ENCODE results near the gene GNAI1.

GRCh38 chr7:80273327-80273726, 138.7 kb downstream of the GNAI1 start:
- no peak for TF ChIP-seq RAD21 (IDR thresholded peaks at IDR 0.05)
- TF ChIP-seq JUND (IDR thresholded peaks at IDR 0.05), result no peak
- TF ChIP-seq CTCF (IDR thresholded peaks at IDR 0.05; ENCODE audit: low read depth, low read length, missing input control), result no peak
- no peak for TF ChIP-seq GABPA (IDR thresholded peaks at IDR 0.05 in 1 of 2, conservative IDR thresholded peaks at IDR 0.05 in 1 of 2)
- no peak for TF ChIP-seq REST (IDR thresholded peaks at IDR 0.05)
- TF ChIP-seq MAX (IDR thresholded peaks at IDR 0.05), result no peak
- TF ChIP-seq SP1 (IDR thresholded peaks at IDR 0.05), result no peak
- TF ChIP-seq ATF3 (IDR thresholded peaks at IDR 0.05), result no peak
- no peak for TF ChIP-seq HNF4A (conservative IDR thresholded peaks at IDR 0.05)
- TF ChIP-seq TAF1 (conservative IDR thresholded peaks at IDR 0.05), result no peak
- TF ChIP-seq YY1 (IDR thresholded peaks at IDR 0.05), result no peak
- TF ChIP-seq FOXA1 (IDR thresholded peaks at IDR 0.05), result no peak
- TF ChIP-seq FOXA2 (IDR thresholded peaks at IDR 0.05), result no peak
